GM19351 (cell line): ENCODE results near the gene OBSCN.
A peak's percentile ranks its signal among the peaks of the same experiment; 100 is the strongest.

Source experiments
- ATAC-seq: cut with Tn5 transposase; IDR thresholded peaks from one replicate; pipeline ENCODE4 v1.9.1; 2021; ENCODE audit warnings: mild to moderate bottlenecking, moderate library complexity; ENCODE audit not compliant: unreplicated experiment

OBSCN gene

GRCh38 chr1:228256626-228257375, 49.0 kb downstream of the OBSCN start:
- ATAC-seq, result no peak

GRCh38 chr1:228258486-228258885, 50.6 kb downstream of the OBSCN start:
- ATAC-seq, result no peak

- ATAC-seq, result no peak
Measured at GRCh38 chr1:228259368-228259894, 51.6 kb downstream of the OBSCN start.

GRCh38 chr1:228259951-228260350, 52.1 kb downstream of the OBSCN start:
- ATAC-seq, result no peak

GRCh38 chr1:228261706-228262105, 53.9 kb downstream of the OBSCN start:
- no peak for ATAC-seq

- ATAC-seq, result no peak
Measured at GRCh38 chr1:228262475-228262874, 54.6 kb downstream of the OBSCN start.

- ATAC-seq, result no peak
Measured at GRCh38 chr1:228263636-228264035, 55.8 kb downstream of the OBSCN start.

GRCh38 chr1:228264090-228264829, 56.4 kb downstream of the OBSCN start:
- ATAC-seq, result no peak

GRCh38 chr1:228265167-228265566, 57.3 kb downstream of the OBSCN start:
- ATAC-seq, result no peak

- no peak for ATAC-seq
Measured at GRCh38 chr1:228267962-228268880, 60.4 kb downstream of the OBSCN start.

GRCh38 chr1:228268881-228269265, 61.0 kb downstream of the OBSCN start:
- no peak for ATAC-seq

- peak; percentile 63 for ATAC-seq
Measured at GRCh38 chr1:228269431-228269830, 61.6 kb downstream of the OBSCN start.

- no peak for ATAC-seq
Measured at GRCh38 chr1:228270032-228270431, 62.2 kb downstream of the OBSCN start.

GRCh38 chr1:228271701-228272251, 63.9 kb downstream of the OBSCN start:
- ATAC-seq, result no peak

- ATAC-seq, result no peak
Measured at GRCh38 chr1:228272331-228272791, 64.5 kb downstream of the OBSCN start.

GRCh38 chr1:228272831-228273571, 65.2 kb downstream of the OBSCN start:
- ATAC-seq, result no peak

- no peak for ATAC-seq
Measured at GRCh38 chr1:228273720-228274451, 66.0 kb downstream of the OBSCN start.

GRCh38 chr1:228274452-228275178, 66.8 kb downstream of the OBSCN start:
- no peak for ATAC-seq

GRCh38 chr1:228275179-228275429, 67.3 kb downstream of the OBSCN start:
- ATAC-seq, result no peak
